ENCODE measurements around the gene C9orf43. TPM values are rescaled to one million over a fixed set of nuclear protein-coding genes. Genes with fewer than 3 reads are reported as not detected.
"Not testable (repeated sequence)": the region's sequence is repeated elsewhere in the genome, so short reads cannot be mapped to it uniquely, and the experiment has no call there.

Gene C9orf43
- total and polyA plus RNA-seq, 7 donors = 0.20 to 0.68 (median 0.55) TPM; not detected in 2

DNA sequence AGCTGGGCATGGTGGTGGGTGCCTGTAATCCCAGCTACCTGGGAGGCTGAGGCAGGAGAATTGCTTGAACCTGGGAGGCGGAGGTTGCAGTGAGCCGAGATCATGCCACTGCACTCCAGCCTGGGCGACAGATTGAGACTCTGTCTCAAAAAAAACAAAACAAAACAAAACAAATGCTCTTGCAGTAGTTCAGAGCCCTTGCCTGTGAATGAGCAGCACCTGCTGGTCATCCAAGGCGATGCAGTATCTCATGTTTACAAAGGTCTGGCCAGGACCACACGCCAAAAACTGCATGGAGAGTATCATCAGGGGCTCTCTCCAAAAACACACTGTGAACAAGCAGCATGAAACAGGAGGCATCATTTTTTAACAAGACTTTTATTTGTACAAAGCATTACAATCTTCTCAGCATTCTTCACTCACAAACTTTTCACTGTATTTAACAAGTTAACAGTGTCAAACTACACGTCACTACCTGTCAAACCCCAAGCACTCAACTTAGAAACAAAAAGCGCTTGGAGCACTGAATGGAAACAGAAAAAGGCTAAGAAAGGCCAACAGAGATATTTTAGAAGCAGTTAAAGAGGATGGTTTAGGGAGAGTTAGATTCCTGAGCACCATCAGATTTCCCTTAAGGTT, 3.6 kb upstream of the C9orf43 start:
- H3K4me3 ChIP-seq; H3K27me3 ChIP-seq; intact Hi-C loops (cut with DNase I); H3K9me3 ChIP-seq: not testable (repeated sequence)
- WGBS, 2 donors = 23 to 35% methylated on average over 7 of the region's 7 CpGs
- DNase-seq = peak; percentile 83
- peaks cover 0 to 20% (median 8%) of the 10 kb centered on the region in 4 donors for H3K36me3 ChIP-seq
- peaks cover 0 to 24% (median 20%) of the 10 kb centered on the region in 4 donors for H3K4me1 ChIP-seq
- H3K27ac ChIP-seq = peak overlapping the region in 2 of 4 donors; percentile 33 to 47
- peak; percentile 60 to 81 (median 70) for TF ChIP-seq CTCF (IDR thresholded peaks at IDR 0.05)

GRCh38 chr9:113409481-113409880, 1.1 kb upstream of the C9orf43 start:
- intact Hi-C loops (cut with DNase I) = no loop called here
- Histone ChIP-seq H3K9me3 (no peaks in the 10 kb centered on the region), H3K27ac (peak overlapping the region; percentile 93 to 98 (median 94)), H3K4me3 (peak overlapping the region; percentile 57 to 84 (median 72)), H3K36me3 (peaks cover 0 to 20% (median 8%) of the 10 kb centered on the region in 4 donors), H3K4me1 (peaks cover 0 to 24% (median 20%) of the 10 kb centered on the region in 4 donors), H3K27me3 (no peaks in the 10 kb centered on the region)
- TF ChIP-seq POLR2A (IDR thresholded peaks at IDR 0.05) = no peak
- TF ChIP-seq EP300 (IDR thresholded peaks at IDR 0.05) = no peak
- TF ChIP-seq POLR2AphosphoS5 (IDR thresholded peaks at IDR 0.05) = no peak
- no peak for TF ChIP-seq CTCF (IDR thresholded peaks at IDR 0.05)
- 17 to 37% methylated on average over 10 of the region's 10 CpGs for WGBS, 2 donors
- no peak for DNase-seq

DNA sequence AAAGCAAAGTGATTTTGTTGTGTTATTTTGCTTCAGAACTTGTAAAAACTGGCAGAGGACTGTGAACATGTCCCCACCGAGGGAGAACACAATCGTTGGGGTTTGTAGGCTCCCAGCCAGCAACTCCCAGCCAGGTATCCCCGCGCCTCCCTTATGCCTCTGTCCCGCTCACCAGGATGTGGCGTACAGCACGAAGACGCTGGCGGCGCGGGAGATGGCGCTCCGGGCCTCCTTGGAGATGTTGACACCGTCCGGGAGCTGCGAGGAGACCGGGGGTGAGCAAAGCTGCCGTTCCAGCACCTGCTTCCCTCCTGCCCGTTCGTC, 702 bp upstream of the C9orf43 start:
- DNase-seq = no peak
- Histone ChIP-seq H3K9me3 (no peaks in the 10 kb centered on the region), H3K4me3 (peak overlapping the region; percentile 57 to 84 (median 72)), H3K4me1 (peaks cover 0 to 24% (median 20%) of the 10 kb centered on the region in 4 donors), H3K27me3 (no peaks in the 10 kb centered on the region), H3K27ac (peak overlapping the region; percentile 93 to 98 (median 94)), H3K36me3 (peaks cover 0 to 20% (median 8%) of the 10 kb centered on the region in 4 donors)
- TF ChIP-seq EP300 (IDR thresholded peaks at IDR 0.05) = no peak
- no peak for TF ChIP-seq CTCF (IDR thresholded peaks at IDR 0.05)
- TF ChIP-seq POLR2A (IDR thresholded peaks at IDR 0.05) = no peak
- TF ChIP-seq POLR2AphosphoS5 (IDR thresholded peaks at IDR 0.05) = no peak
- intact Hi-C loops (cut with DNase I) = loop anchor here (1.0 to 10.0 kb wide), 3 partner anchors 135 to 355 kb away; partner anchors contain the start of genes CDC26, FKBP15, PRPF4 and SLC31A1
- 0 to 1% methylated on average over 20 of the region's 20 CpGs for WGBS, 2 donors

DNA sequence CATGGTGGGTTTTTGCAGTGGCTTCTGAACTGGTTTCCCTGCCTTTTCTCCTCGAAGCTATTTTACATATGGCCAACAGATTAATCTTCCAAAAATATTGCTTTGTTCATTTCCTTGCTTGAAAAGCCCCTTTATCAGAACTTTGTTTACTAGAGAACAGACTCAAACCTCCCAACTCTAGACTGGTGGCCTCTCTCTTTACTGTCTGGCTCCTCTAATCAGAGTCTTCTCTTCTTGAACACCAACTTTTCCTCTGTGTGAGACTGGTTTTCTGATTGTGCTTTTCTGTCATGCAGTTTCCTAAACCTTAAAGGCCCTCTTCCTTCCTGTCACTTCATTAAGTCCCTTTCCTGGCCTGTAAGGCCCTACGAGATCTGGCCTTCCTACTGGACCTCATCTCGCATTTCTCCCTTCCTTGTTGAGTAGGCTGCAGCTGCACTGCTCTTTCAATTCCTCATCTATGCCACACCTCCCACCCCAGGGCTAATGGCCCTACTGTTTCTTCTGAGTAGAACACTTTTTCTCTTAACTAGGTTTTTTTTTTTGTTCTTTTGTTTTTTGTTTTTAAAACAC, 5.7 kb downstream of the C9orf43 start:
- Histone ChIP-seq H3K9me3 (no peaks in the 10 kb centered on the region), H3K4me3 (no peak overlapping the region), H3K27me3 (no peaks in the 10 kb centered on the region), H3K4me1 (peaks cover 0 to 5% (median 0%) of the 10 kb centered on the region in 4 donors), H3K36me3 (no peaks in the 10 kb centered on the region), H3K27ac (no peak overlapping the region)
- no peak for DNase-seq
- WGBS, 2 donors = 61 to 74% methylated on average over 3 of the region's 3 CpGs
- no peak for TF ChIP-seq POLR2AphosphoS5 (IDR thresholded peaks at IDR 0.05)
- intact Hi-C loops (cut with DNase I) = loop anchor here (10.0 kb wide), 1 partner anchor 361 kb away; the partner anchor contains the start of gene ZFP37

GRCh38 chr9:113417370-113417769, 6.8 kb downstream of the C9orf43 start:
- WGBS, 2 donors = 82 to 83% methylated on average over 4 of the region's 4 CpGs

More at GRCh38 chr9:113417370-113417769, 6.8 kb downstream of the C9orf43 start:
- H3K27me3 ChIP-seq = no peaks in the 10 kb centered on the region
- no peaks in the 10 kb centered on the region for H3K4me1 ChIP-seq
- intact Hi-C loops (cut with DNase I) = loop anchor here (10.0 kb wide), 1 partner anchor 363 kb away; the partner anchor contains the start of gene ZFP37
- no peaks in the 10 kb centered on the region for H3K9me3 ChIP-seq
- no peak for DNase-seq
- TF ChIP-seq POLR2A (IDR thresholded peaks at IDR 0.05) (no peak), CTCF (IDR thresholded peaks at IDR 0.05) (no peak), POLR2AphosphoS5 (IDR thresholded peaks at IDR 0.05) (no peak), EP300 (IDR thresholded peaks at IDR 0.05) (no peak)
- no peak overlapping the region for H3K4me3 ChIP-seq
- no peak overlapping the region for H3K27ac ChIP-seq
- no peaks in the 10 kb centered on the region for H3K36me3 ChIP-seq

Measured in sigmoid colon (tissue), 7 donors.